Kidney (tissue), 14 donors: ENCODE results near the gene CYBRD1. TPM values are rescaled to one million over a fixed set of nuclear protein-coding genes. Genes with fewer than 3 reads are reported as not detected.

Experiments used
- DNase-seq, 5 donors: peaks; one replicate each; pipeline ENCODE4 v3.0.0-alpha.2; 2013 to 2020
- FAIRE-seq: peaks from 2 replicates; lab custom pipeline; 2012; peaks lifted over from hg19 to GRCh38; lab: Jason Lieb, UNC
- H3K27ac ChIP-seq, 2 donors: one replicate each; pipeline ENCODE4 v1.7.0; 2013; ENCODE audit warnings: low read depth in 2 of 2, low read length in 2 of 2, inconsistent platforms in 1 of 2
- H3K27me3 ChIP-seq: one replicate; pipeline ENCODE4 v1.7.1; 2013; ENCODE audit warnings: low read length, inconsistent platforms; ENCODE audit not compliant: control insufficient read depth, insufficient read depth
- H3K36me3 ChIP-seq, 3 donors: one replicate each; pipeline versions ENCODE4 v1.7.0 to v1.7.1; 2013; ENCODE audit warnings: low read length in 3 of 3, control low read depth in 1 of 3, inconsistent platforms in 1 of 3; ENCODE audit not compliant: insufficient read depth in 3 of 3, control insufficient read depth in 2 of 3
- H3K4me1 ChIP-seq, 3 donors: one replicate each; pipeline versions ENCODE4 v1.7.0 to v1.7.1; 2013; ENCODE audit warnings: low read length in 3 of 3, inconsistent platforms in 1 of 3, low read depth in 1 of 3; ENCODE audit not compliant: control insufficient read depth in 2 of 3, insufficient read depth in 2 of 3
- H3K4me3 ChIP-seq, 3 donors: one replicate each; pipeline versions ENCODE4 v1.7.0 to v1.8.1; 2013; ENCODE audit warnings: low read length in 3 of 3, control low read depth in 1 of 3, inconsistent platforms in 1 of 3
- H3K9ac ChIP-seq, 3 donors: one replicate each; pipeline versions ENCODE4 v1.7.0 to v1.7.1; 2013; ENCODE audit warnings: low read length in 3 of 3, control low read depth in 1 of 3, inconsistent platforms in 1 of 3
- H3K9me3 ChIP-seq, 3 donors: one replicate each; pipeline versions ENCODE4 v1.7.0 to v1.7.1; 2013; ENCODE audit warnings: low read length in 3 of 3, control low read depth in 1 of 3, inconsistent platforms in 1 of 3; ENCODE audit not compliant: control insufficient read depth in 2 of 3, insufficient read depth in 1 of 3
- intact Hi-C: fragments of 100-400 bp; cut with DNase I; formaldehyde crosslinking; loops from one replicate; pipeline ENCODE4 v1.11.1; 2022
- polyA plus RNA-seq: library from polyadenylated mRNA; stranded (reverse); fragments of 350-450 nt; fragmentation: Illumina TruSeq; extraction: RNeasy Lipid Tissue Mini Kit (QIAGEN cat#74804); gene quantifications from one replicate; pipeline ENCODE4 v1.2.3, GENCODE V29; 2014; ENCODE audit warnings: low read depth, low replicate concordance; ENCODE audit not compliant: insufficient read depth
- total RNA-seq: library from RNA; stranded (reverse); fragmentation: NEBNext Ultra II Directional; extraction: Animal tissue kit (Norgen Biotek cat#: 25700); gene quantifications from one replicate; pipeline ENCODE4 v1.2.1, GENCODE V29; 2021
- TF ChIP-seq, protein P1 (sequence below): IDR thresholded peaks from 3 replicates; pipeline ENCODE4 v1.5.1; 2012; ENCODE audit warnings: mild to moderate bottlenecking, moderate library complexity, borderline replicate concordance; ENCODE audit not compliant: insufficient read depth; ENCODE audit errors: extremely low read depth
- donor health status: control.
- donor health status: control.
- donor health status: control.
- donor health status: control.
- donor health status: control.
- donor health status: DM: yes; HTN: yes; CAD: no.
- donor health status: Normal renal cell carcinoma (clear cell type).

CYBRD1 gene
- total and polyA plus RNA-seq, 2 donors from 2014 or later, result 17.7 to 57.3 TPM

DNA sequence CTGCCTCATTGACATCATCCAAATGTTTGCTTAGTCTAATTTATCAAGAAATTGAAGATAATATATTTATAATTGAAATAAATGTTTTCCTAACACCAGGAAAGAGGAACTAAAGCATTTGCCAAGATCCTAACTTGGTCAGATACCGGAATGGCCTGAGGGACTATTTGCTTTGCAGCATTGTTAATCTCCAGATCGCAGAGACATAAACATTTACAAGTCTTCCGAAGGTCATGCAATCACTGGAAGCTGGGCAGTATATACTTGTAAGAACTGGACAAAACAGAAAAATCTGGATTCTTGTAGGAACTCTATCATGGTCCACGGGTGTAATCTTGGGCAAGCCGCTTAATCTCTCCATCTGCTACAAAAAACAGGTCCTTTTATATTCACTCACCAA lies 42.2 kb downstream of the CYBRD1 start:
- Histone ChIP-seq H3K27me3 (no peaks in the 10 kb centered on the region), H3K36me3 (no peaks in the 10 kb centered on the region), H3K4me1 (no peaks in the 10 kb centered on the region), H3K9ac (no peak overlapping the region), H3K27ac (no peak overlapping the region), H3K4me3 (no peak overlapping the region), H3K9me3 (no peaks in the 10 kb centered on the region)
- intact Hi-C loops, result no loop called here
- no peak for DNase-seq
- TF ChIP-seq, protein P1, sequence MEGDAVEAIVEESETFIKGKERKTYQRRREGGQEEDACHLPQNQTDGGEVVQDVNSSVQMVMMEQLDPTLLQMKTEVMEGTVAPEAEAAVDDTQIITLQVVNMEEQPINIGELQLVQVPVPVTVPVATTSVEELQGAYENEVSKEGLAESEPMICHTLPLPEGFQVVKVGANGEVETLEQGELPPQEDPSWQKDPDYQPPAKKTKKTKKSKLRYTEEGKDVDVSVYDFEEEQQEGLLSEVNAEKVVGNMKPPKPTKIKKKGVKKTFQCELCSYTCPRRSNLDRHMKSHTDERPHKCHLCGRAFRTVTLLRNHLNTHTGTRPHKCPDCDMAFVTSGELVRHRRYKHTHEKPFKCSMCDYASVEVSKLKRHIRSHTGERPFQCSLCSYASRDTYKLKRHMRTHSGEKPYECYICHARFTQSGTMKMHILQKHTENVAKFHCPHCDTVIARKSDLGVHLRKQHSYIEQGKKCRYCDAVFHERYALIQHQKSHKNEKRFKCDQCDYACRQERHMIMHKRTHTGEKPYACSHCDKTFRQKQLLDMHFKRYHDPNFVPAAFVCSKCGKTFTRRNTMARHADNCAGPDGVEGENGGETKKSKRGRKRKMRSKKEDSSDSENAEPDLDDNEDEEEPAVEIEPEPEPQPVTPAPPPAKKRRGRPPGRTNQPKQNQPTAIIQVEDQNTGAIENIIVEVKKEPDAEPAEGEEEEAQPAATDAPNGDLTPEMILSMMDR, result no peak
- no peak for FAIRE-seq

DNA sequence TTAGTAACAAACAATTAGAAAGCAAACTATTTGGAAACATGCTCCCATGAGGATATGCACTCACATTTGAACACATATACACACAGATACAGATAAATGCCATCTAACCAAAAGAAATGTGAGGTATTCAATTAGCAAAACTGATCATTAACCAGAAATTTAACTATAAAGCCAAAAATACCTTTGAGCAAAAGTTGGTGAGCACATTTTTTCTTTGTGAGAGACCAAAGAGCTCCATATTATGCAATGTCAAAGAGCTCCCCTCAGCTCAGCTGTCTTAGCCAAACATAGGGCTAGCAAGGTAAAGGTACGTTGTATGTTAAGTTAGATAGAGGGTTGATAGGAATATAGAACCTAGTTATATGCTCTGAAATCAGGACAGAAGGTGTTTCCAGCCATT lies 43.8 kb downstream of the CYBRD1 start:
- H3K27me3 ChIP-seq, result no peaks in the 10 kb centered on the region
- DNase-seq (no peak), FAIRE-seq (no peak)
- H3K36me3 ChIP-seq, result no peaks in the 10 kb centered on the region
- intact Hi-C loops, result no loop called here
- no peak overlapping the region for H3K4me3 ChIP-seq
- no peak overlapping the region for H3K9ac ChIP-seq
- no peaks in the 10 kb centered on the region for H3K4me1 ChIP-seq
- no peak overlapping the region for H3K27ac ChIP-seq
- TF ChIP-seq, protein P1, result no peak
- no peaks in the 10 kb centered on the region for H3K9me3 ChIP-seq

- H3K27me3 ChIP-seq, result no peaks in the 10 kb centered on the region
- no peak overlapping the region for H3K9ac ChIP-seq
- H3K4me3 ChIP-seq, result no peak overlapping the region
- DNase-seq (no peak), FAIRE-seq (no peak)
- H3K4me1 ChIP-seq, result no peaks in the 10 kb centered on the region
- H3K9me3 ChIP-seq, result no peaks in the 10 kb centered on the region
- intact Hi-C loops, result no loop called here
- no peak overlapping the region for H3K27ac ChIP-seq
- TF ChIP-seq, protein P1, result no peak
- no peaks in the 10 kb centered on the region for H3K36me3 ChIP-seq
These were observed 44.5 kb downstream of the CYBRD1 start for GRCh38 chr2:171566753-171567152.

DNA sequence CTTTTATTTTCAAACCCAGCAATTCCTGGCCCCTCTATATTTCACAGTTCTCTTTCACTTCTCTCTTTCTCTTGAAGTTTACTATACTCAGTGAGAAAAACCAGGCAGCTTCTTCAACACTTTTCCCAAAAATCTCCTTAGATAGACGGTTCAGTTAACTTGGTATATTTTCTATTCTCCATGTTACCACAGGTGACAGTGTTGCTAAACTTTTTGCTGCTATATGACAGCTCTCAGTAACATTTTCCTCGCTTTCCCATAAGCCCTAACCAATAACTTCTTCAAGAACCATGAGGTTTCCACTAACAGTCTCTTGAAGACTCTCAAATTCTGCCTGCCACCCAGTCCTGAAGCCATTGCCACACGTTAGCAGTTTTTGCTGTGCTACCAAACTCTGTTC lies 45.8 kb downstream of the CYBRD1 start:
- Histone ChIP-seq H3K9me3 (no peaks in the 10 kb centered on the region), H3K9ac (no peak overlapping the region), H3K4me1 (no peaks in the 10 kb centered on the region), H3K27ac (no peak overlapping the region), H3K36me3 (no peaks in the 10 kb centered on the region), H3K4me3 (no peak overlapping the region), H3K27me3 (no peaks in the 10 kb centered on the region)
- DNase-seq (no peak), FAIRE-seq (no peak)
- intact Hi-C loops, result no loop called here
- TF ChIP-seq, protein P1, result no peak
